Measurements from ENCODE around the gene GINS2.

The GINS2 gene

DNA sequence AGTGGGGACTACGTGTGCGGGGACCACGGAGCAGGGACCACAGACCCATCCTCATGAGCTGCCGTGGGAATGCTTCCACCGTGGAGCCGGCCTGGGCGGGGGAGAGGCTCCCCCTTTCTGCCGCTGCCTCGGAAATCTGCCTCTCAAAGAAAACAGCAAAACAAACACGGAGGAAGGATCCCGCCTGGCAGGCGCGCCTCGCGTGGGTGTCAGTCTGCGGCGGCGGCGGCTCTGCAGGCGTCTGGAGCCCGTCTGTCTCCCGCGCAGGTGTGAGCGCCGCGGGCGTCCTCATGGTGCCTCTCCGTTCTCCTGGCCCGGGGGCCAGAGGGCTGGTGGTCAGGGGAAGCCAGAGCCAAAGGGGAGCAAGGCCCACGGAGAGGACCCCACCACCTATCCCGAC is 48.2 kb downstream of the GINS2 start:
- Histone ChIP-seq H2AFZ (ENCODE audit: low read length) (no peak overlapping the region), H3K4me3 (ENCODE audit: low read length, poor library complexity, severe bottlenecking) (no peak overlapping the region), H3K4me1 (ENCODE audit: insufficient read depth, low read length, poor library complexity, severe bottlenecking) (no peaks in the 10 kb centered on the region), H4K20me1 (ENCODE audit: insufficient read depth, low read length, poor library complexity, severe bottlenecking) (peaks cover 100% of the 10 kb centered on the region), H3K79me2 (ENCODE audit: insufficient read depth, low read length) (peaks cover 100% of the 10 kb centered on the region), H3K9me2 (replicated peaks; ENCODE audit: low read depth, low read length) (no peaks in the 10 kb centered on the region), H3K9ac (ENCODE audit: low read depth, low read length, poor library complexity, severe bottlenecking) (no peak overlapping the region), H3K27me3 (ENCODE audit: insufficient read depth, low read length, poor library complexity, severe bottlenecking) (no peaks in the 10 kb centered on the region), H3K36me3 (ENCODE audit: insufficient read depth, low read length) (peaks cover 99% of the 10 kb centered on the region; the same call in 1 of the 2 replicates), H3F3A (ENCODE audit: low read depth) (no peaks in the 10 kb centered on the region), H3K9me3 (ENCODE audit: insufficient read depth, low read depth, low read length) (no peaks in the 10 kb centered on the region), H3K4me2 (ENCODE audit: low read depth, low read length, poor library complexity, severe bottlenecking) (no peak overlapping the region)
- TF ChIP-seq, protein P1, sequence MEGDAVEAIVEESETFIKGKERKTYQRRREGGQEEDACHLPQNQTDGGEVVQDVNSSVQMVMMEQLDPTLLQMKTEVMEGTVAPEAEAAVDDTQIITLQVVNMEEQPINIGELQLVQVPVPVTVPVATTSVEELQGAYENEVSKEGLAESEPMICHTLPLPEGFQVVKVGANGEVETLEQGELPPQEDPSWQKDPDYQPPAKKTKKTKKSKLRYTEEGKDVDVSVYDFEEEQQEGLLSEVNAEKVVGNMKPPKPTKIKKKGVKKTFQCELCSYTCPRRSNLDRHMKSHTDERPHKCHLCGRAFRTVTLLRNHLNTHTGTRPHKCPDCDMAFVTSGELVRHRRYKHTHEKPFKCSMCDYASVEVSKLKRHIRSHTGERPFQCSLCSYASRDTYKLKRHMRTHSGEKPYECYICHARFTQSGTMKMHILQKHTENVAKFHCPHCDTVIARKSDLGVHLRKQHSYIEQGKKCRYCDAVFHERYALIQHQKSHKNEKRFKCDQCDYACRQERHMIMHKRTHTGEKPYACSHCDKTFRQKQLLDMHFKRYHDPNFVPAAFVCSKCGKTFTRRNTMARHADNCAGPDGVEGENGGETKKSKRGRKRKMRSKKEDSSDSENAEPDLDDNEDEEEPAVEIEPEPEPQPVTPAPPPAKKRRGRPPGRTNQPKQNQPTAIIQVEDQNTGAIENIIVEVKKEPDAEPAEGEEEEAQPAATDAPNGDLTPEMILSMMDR (conservative IDR thresholded peaks at IDR 0.05; ENCODE audit: low read length), result no peak
- TF ChIP-seq EZH2phosphoT487 (IDR thresholded peaks at IDR 0.05; ENCODE audit: borderline replicate concordance), result no peak

DNA sequence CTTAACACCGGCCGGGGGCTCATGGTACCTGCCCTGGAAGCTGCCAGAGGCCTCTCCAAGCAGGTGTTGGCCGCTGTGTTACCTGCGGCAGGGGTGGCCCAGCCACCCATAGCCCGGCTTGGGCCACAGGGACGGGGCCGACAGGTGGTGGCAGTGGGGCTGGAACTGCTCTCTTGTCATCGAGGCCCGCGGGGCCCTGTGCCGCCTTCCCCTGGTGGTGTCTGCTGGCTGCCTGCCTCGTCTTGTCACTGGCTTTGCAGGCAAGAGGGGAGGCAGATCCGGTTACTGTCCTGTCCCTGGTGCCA is 48.5 kb downstream of the GINS2 start:
- no peak overlapping the region for H2AFZ ChIP-seq (ENCODE audit: low read length)
- no peak overlapping the region for H3K4me3 ChIP-seq (ENCODE audit: low read length, poor library complexity, severe bottlenecking)
- peaks cover 100% of the 10 kb centered on the region for H4K20me1 ChIP-seq (ENCODE audit: insufficient read depth, low read length, poor library complexity, severe bottlenecking)
- H3K9me3 ChIP-seq (ENCODE audit: insufficient read depth, low read depth, low read length), result no peaks in the 10 kb centered on the region
- H3K4me1 ChIP-seq (ENCODE audit: insufficient read depth, low read length, poor library complexity, severe bottlenecking), result no peaks in the 10 kb centered on the region
- no peak overlapping the region for H3K4me2 ChIP-seq (ENCODE audit: low read depth, low read length, poor library complexity, severe bottlenecking)
- H3K27me3 ChIP-seq (ENCODE audit: insufficient read depth, low read length, poor library complexity, severe bottlenecking), result no peaks in the 10 kb centered on the region
- no peak overlapping the region for H3K9ac ChIP-seq (ENCODE audit: low read depth, low read length, poor library complexity, severe bottlenecking)
- H3K36me3 ChIP-seq (ENCODE audit: insufficient read depth, low read length), result peaks cover 99% of the 10 kb centered on the region; the same call in 1 of the 2 replicates
- no peaks in the 10 kb centered on the region for H3K9me2 ChIP-seq (replicated peaks; ENCODE audit: low read depth, low read length)
- TF ChIP-seq, protein P1 (conservative IDR thresholded peaks at IDR 0.05; ENCODE audit: low read length), result no peak
- TF ChIP-seq EZH2phosphoT487 (IDR thresholded peaks at IDR 0.05; ENCODE audit: borderline replicate concordance), result no peak
- peaks cover 100% of the 10 kb centered on the region for H3K79me2 ChIP-seq (ENCODE audit: insufficient read depth, low read length)
- H3F3A ChIP-seq (ENCODE audit: low read depth), result no peaks in the 10 kb centered on the region

DNA sequence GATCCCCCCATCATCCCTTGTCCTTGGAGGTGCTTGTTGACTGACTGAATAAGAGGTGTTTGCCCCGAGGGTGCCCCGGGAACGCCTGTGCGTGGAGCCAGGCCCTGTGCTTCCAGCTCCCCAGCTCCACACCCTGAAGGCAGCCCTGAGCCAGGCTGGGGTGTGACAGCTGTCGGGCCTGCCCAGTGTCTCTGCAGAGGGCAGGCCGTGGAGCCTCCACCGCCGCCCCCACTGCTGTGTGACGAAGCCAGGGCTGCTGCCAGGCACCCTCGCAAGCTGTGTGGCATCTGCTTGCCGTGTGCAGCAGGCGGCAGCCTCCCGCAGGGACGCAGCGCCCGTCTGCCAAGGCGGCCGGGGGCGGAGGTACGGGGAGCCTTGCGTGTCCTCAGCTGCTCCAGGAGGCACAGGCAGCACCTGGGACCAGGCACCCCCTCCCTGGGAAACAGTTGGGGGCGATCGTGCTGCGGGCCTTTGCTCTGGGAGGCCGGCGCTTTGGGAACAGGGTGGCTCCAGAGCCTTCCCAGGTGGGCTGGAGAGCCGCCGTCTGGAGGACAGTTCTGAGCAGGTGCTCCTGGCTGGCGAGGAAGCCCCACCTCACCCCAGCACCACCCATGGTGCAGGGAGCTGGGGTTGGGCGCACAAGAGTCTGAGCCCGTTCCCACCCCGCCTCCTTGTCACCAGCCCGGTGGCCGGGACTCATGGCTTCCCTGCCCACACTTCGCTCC is 49.1 kb downstream of the GINS2 start:
- no peaks in the 10 kb centered on the region for H3K4me1 ChIP-seq (ENCODE audit: insufficient read depth, low read length, poor library complexity, severe bottlenecking)
- no peak overlapping the region for H3K4me2 ChIP-seq (ENCODE audit: low read depth, low read length, poor library complexity, severe bottlenecking)
- no peak overlapping the region for H3K9ac ChIP-seq (ENCODE audit: low read depth, low read length, poor library complexity, severe bottlenecking)
- H3F3A ChIP-seq (ENCODE audit: low read depth), result no peaks in the 10 kb centered on the region
- H3K9me2 ChIP-seq (replicated peaks; ENCODE audit: low read depth, low read length), result no peaks in the 10 kb centered on the region
- no peak overlapping the region for H2AFZ ChIP-seq (ENCODE audit: low read length)
- H4K20me1 ChIP-seq (ENCODE audit: insufficient read depth, low read length, poor library complexity, severe bottlenecking), result peaks cover 100% of the 10 kb centered on the region
- H3K27me3 ChIP-seq (ENCODE audit: insufficient read depth, low read length, poor library complexity, severe bottlenecking), result no peaks in the 10 kb centered on the region
- H3K36me3 ChIP-seq (ENCODE audit: insufficient read depth, low read length), result peaks cover 99% of the 10 kb centered on the region; the same call in 1 of the 2 replicates
- peaks cover 100% of the 10 kb centered on the region for H3K79me2 ChIP-seq (ENCODE audit: insufficient read depth, low read length)
- no peak overlapping the region for H3K4me3 ChIP-seq (ENCODE audit: low read length, poor library complexity, severe bottlenecking)
- TF ChIP-seq, protein P1 (conservative IDR thresholded peaks at IDR 0.05; ENCODE audit: low read length), result no peak
- TF ChIP-seq EZH2phosphoT487 (IDR thresholded peaks at IDR 0.05; ENCODE audit: borderline replicate concordance), result no peak
- no peaks in the 10 kb centered on the region for H3K9me3 ChIP-seq (ENCODE audit: insufficient read depth, low read depth, low read length)
